SK-N-SH (cell line): ENCODE data around the gene NKG7.

Experiments used
- CHD2 ChIP-seq: fragments of 150-350 bp; IDR thresholded peaks from 2 replicates; pipeline ENCODE4 v1.6.1; 2018; ENCODE audit warnings: low read length; ENCODE audit not compliant: partially characterized antibody
- EZH2phosphoT487 ChIP-seq: fragments of 200-600 bp; sonication (generic); IDR thresholded peaks from 2 replicates; pipeline ENCODE4 v1.6.1; 2017; ENCODE audit warnings: low read depth, mixed run types, mild to moderate bottlenecking, antibody characterized with exemption, moderate library complexity, borderline replicate concordance
- GABPA ChIP-seq: IDR thresholded peaks from 2 replicates; pipeline ENCODE4 v1.4.0; 2012; ENCODE audit warnings: low read depth, mild to moderate bottlenecking
- RFX5 ChIP-seq: IDR thresholded peaks from 2 replicates; pipeline ENCODE4 v1.6.1; 2012; ENCODE audit warnings: mild to moderate bottlenecking, improper control_type of control experiment, low read length
- TF ChIP-seq, protein P1 (sequence below): fragments of 200-600 bp; sonication (generic); IDR thresholded peaks from 2 replicates; pipeline ENCODE4 v1.6.1; 2017; ENCODE audit warnings: antibody characterized with exemption, mild to moderate bottlenecking, moderate library complexity
- TF ChIP-seq, protein P2 (sequence below): fragments of 150-350 bp; IDR thresholded peaks from 2 replicates; pipeline ENCODE4 v1.6.1; 2016; ENCODE audit warnings: mild to moderate bottlenecking, low read depth, low read length
- TF ChIP-seq, protein P3 (sequence below): IDR thresholded peaks from 2 replicates; pipeline ENCODE4 v1.4.0; 2012; ENCODE audit warnings: low read depth, borderline replicate concordance
- TF ChIP-seq, protein P4 (sequence below): IDR thresholded peaks from 2 replicates; pipeline ENCODE4 v1.4.0; 2012; ENCODE audit warnings: low read depth

DNA sequence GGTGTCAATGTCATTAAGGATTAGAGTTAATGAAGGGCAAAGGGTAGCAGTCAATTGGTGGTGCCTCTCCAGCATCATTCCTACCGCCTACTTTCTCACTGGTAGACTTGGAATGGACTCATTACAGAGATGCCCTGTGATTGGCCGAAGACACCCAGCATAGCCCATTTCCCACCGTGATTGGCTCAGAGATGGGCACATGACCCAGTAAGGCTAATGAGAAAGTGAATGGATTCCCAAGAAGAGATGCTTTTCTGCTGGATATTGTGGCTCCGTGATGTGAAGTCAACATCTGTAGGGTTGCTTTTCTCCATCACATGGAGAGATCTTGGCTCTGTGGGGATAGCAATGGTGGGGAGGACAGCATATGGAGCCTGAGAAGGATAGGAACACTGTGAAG, 42.1 kb downstream of the NKG7 start:
- TF ChIP-seq EZH2phosphoT487 (no peak), GABPA (no peak), CHD2 (no peak), RFX5 (no peak)
- TF ChIP-seq, protein P1, sequence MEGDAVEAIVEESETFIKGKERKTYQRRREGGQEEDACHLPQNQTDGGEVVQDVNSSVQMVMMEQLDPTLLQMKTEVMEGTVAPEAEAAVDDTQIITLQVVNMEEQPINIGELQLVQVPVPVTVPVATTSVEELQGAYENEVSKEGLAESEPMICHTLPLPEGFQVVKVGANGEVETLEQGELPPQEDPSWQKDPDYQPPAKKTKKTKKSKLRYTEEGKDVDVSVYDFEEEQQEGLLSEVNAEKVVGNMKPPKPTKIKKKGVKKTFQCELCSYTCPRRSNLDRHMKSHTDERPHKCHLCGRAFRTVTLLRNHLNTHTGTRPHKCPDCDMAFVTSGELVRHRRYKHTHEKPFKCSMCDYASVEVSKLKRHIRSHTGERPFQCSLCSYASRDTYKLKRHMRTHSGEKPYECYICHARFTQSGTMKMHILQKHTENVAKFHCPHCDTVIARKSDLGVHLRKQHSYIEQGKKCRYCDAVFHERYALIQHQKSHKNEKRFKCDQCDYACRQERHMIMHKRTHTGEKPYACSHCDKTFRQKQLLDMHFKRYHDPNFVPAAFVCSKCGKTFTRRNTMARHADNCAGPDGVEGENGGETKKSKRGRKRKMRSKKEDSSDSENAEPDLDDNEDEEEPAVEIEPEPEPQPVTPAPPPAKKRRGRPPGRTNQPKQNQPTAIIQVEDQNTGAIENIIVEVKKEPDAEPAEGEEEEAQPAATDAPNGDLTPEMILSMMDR, result no peak
- TF ChIP-seq, protein P2, sequence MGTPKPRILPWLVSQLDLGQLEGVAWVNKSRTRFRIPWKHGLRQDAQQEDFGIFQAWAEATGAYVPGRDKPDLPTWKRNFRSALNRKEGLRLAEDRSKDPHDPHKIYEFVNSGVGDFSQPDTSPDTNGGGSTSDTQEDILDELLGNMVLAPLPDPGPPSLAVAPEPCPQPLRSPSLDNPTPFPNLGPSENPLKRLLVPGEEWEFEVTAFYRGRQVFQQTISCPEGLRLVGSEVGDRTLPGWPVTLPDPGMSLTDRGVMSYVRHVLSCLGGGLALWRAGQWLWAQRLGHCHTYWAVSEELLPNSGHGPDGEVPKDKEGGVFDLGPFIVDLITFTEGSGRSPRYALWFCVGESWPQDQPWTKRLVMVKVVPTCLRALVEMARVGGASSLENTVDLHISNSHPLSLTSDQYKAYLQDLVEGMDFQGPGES, result no peak
- TF ChIP-seq, protein P3, sequence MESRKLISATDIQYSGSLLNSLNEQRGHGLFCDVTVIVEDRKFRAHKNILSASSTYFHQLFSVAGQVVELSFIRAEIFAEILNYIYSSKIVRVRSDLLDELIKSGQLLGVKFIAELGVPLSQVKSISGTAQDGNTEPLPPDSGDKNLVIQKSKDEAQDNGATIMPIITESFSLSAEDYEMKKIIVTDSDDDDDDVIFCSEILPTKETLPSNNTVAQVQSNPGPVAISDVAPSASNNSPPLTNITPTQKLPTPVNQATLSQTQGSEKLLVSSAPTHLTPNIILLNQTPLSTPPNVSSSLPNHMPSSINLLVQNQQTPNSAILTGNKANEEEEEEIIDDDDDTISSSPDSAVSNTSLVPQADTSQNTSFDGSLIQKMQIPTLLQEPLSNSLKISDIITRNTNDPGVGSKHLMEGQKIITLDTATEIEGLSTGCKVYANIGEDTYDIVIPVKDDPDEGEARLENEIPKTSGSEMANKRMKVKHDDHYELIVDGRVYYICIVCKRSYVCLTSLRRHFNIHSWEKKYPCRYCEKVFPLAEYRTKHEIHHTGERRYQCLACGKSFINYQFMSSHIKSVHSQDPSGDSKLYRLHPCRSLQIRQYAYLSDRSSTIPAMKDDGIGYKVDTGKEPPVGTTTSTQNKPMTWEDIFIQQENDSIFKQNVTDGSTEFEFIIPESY, result no peak
- TF ChIP-seq, protein P4, sequence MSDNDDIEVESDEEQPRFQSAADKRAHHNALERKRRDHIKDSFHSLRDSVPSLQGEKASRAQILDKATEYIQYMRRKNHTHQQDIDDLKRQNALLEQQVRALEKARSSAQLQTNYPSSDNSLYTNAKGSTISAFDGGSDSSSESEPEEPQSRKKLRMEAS, result no peak
